IMR-90 (cell line): ENCODE measurements around the gene XRN2. TPM values are rescaled to one million over a fixed set of nuclear protein-coding genes. Genes with fewer than 3 reads are reported as not detected.

Experiments
- ATAC-seq: fragments of 200-7000 bp; cut with Tn5 transposase; 2 replicates; pipeline ENCODE4 v1.9.1; 2020; ENCODE audit warnings: low read depth, mild to moderate bottlenecking, moderate library complexity
- BruUV-seq: library from RNA; stranded (reverse); fragments of 400-500 nt; replicated peaks from 2 replicates; lab custom pipeline; 2021; lab: Mats Ljungman, UMichigan
- CTCF ChIA-PET: fragments of 300-600 bp; formaldehyde crosslinking; extraction: SDS; loops from one replicate; lab custom pipeline; 2021; ENCODE audit warnings: antibody characterized with exemption; lab: Yijun Ruan, JAX
- POLR2A ChIA-PET: fragments of 300-600 bp; sonication (Branson Sonifier 250); formaldehyde crosslinking; loops from one replicate; lab custom pipeline; 2022; ENCODE audit warnings: antibody characterized with exemption; ENCODE audit not compliant: unreplicated experiment; lab: Charles Lee
- DNase-seq: peaks from one replicate; pipeline ENCODE4 v3.0.0; 2013
- H2AFZ ChIP-seq: replicated peaks from 2 replicates; pipeline ENCODE3; 2013; ENCODE audit warnings: low read length, mild to moderate bottlenecking; ENCODE audit not compliant: poor library complexity
- H2AK5ac ChIP-seq: 2 replicates; pipeline ENCODE4 v1.6.1; 2013; ENCODE audit warnings: low read depth, low read length, inconsistent platforms
- H2AK9ac ChIP-seq: replicated peaks from 2 replicates; pipeline ENCODE3; 2013; ENCODE audit warnings: mild to moderate bottlenecking, low read depth, low read length, moderate library complexity; ENCODE audit not compliant: poor library complexity
- H2BK120ac ChIP-seq: 2 replicates; pipeline ENCODE4 v1.6.1; 2013; ENCODE audit warnings: low read depth, low read length, inconsistent platforms
- H2BK15ac ChIP-seq: 3 replicates; pipeline ENCODE4 v1.6.1; 2013; ENCODE audit warnings: low read depth, low read length, inconsistent platforms
- H2BK20ac ChIP-seq: 2 replicates; pipeline ENCODE4 v1.6.1; 2013; ENCODE audit warnings: low read depth, mild to moderate bottlenecking, inconsistent platforms, low read length, moderate library complexity
- H2BK5ac ChIP-seq: 2 replicates; pipeline ENCODE4 v1.6.1; 2013; ENCODE audit warnings: mild to moderate bottlenecking, low read depth, low read length, inconsistent platforms; ENCODE audit not compliant: poor library complexity, severe bottlenecking
- H3K14ac ChIP-seq: replicated peaks from 2 replicates; pipeline ENCODE4 v1.6.1; 2013; ENCODE audit warnings: low read depth, low read length, inconsistent platforms
- H3K18ac ChIP-seq: 2 replicates; pipeline ENCODE4 v1.6.1; 2013; ENCODE audit warnings: low read depth, low read length, control low read depth
- H3K23ac ChIP-seq: 2 replicates; pipeline ENCODE4 v1.6.1; 2013; ENCODE audit warnings: low read depth, low read length, inconsistent platforms
- H3K27ac ChIP-seq: 2 replicates; pipeline ENCODE4 v1.5.1; 2013; ENCODE audit warnings: mild to moderate bottlenecking, control low read depth, low read length; ENCODE audit not compliant: insufficient read depth
- H3K27me3 ChIP-seq: 2 replicates; pipeline ENCODE4 v1.6.1; 2013; ENCODE audit warnings: low read length; ENCODE audit not compliant: control insufficient read depth, insufficient read depth
- H3K36me3 ChIP-seq: 2 replicates; pipeline ENCODE4 v1.6.1; 2013; ENCODE audit warnings: low read length, mixed read lengths; ENCODE audit not compliant: control insufficient read depth, insufficient read depth
- H3K4ac ChIP-seq: 2 replicates; pipeline ENCODE4 v1.6.1; 2013; ENCODE audit warnings: low read depth, low read length, inconsistent platforms
- H3K4me1 ChIP-seq: 2 replicates; pipeline ENCODE4 v1.6.1; 2013; ENCODE audit warnings: low read length, mixed read lengths; ENCODE audit not compliant: control insufficient read depth, insufficient read depth
- H3K4me2 ChIP-seq: 2 replicates; pipeline ENCODE4 v1.6.1; 2013; ENCODE audit warnings: low read depth, mild to moderate bottlenecking, control low read depth, low read length, moderate library complexity
- H3K4me3 ChIP-seq: 2 replicates; pipeline ENCODE4 v1.5.1; 2013; ENCODE audit warnings: low read depth, mild to moderate bottlenecking, control low read depth, low read length, moderate library complexity; ENCODE audit not compliant: insufficient read depth
- H3K56ac ChIP-seq: 2 replicates; pipeline ENCODE4 v1.6.1; 2013; ENCODE audit warnings: low read length, inconsistent platforms; ENCODE audit not compliant: insufficient read depth; ENCODE audit errors: extremely low read depth
- H3K79me1 ChIP-seq, 2 experiments: 2 replicates each; pipeline ENCODE4 v1.6.1; 2013; ENCODE audit warnings: low read length in 2 of 2, inconsistent platforms in 1 of 2, low read depth in 1 of 2
- H3K9ac ChIP-seq: 2 replicates; pipeline ENCODE4 v1.6.1; 2013; ENCODE audit warnings: low read depth, low read length, control low read depth
- H3K9me1 ChIP-seq: 2 replicates; pipeline ENCODE4 v1.6.1; 2013; ENCODE audit warnings: low read length, inconsistent platforms; ENCODE audit not compliant: insufficient read depth
- H3K9me3 ChIP-seq: 2 replicates; pipeline ENCODE4 v1.6.1; 2013; ENCODE audit warnings: low read length; ENCODE audit not compliant: control insufficient read depth, insufficient read depth
- H4K20me1 ChIP-seq: 2 replicates; pipeline ENCODE4 v1.6.1; 2013; ENCODE audit warnings: low read length, inconsistent platforms; ENCODE audit not compliant: insufficient read depth
- H4K5ac ChIP-seq: 2 replicates; pipeline ENCODE4 v1.6.1; 2013; ENCODE audit warnings: mild to moderate bottlenecking, low read depth, low read length, control low read depth
- H4K8ac ChIP-seq, 2 experiments: 2 replicates each; pipeline ENCODE4 v1.6.1; 2013; ENCODE audit warnings: low read depth in 2 of 2, low read length in 2 of 2, control low read depth in 1 of 2, inconsistent platforms in 1 of 2
- H4K91ac ChIP-seq: 2 replicates; pipeline ENCODE4 v1.6.1; 2013; ENCODE audit warnings: low read depth, low read length, inconsistent platforms; ENCODE audit not compliant: insufficient read depth
- BHLHE40 ChIP-seq: fragments of 150-350 bp; IDR thresholded peaks from 2 replicates; pipeline ENCODE4 v1.6.1; 2016; ENCODE audit warnings: mild to moderate bottlenecking, low read depth, low read length
- MXI1 ChIP-seq: IDR thresholded peaks from 2 replicates; pipeline ENCODE4 v1.6.1; 2012; ENCODE audit warnings: low read depth, mild to moderate bottlenecking, low read length, moderate library complexity, borderline replicate concordance
- NFE2L2 ChIP-seq: fragments of 150-350 bp; IDR thresholded peaks from 2 replicates; pipeline ENCODE4 v1.6.1; 2016; ENCODE audit warnings: low read depth, mild to moderate bottlenecking, low read length
- RCOR1 ChIP-seq: IDR thresholded peaks from 2 replicates; pipeline ENCODE4 v1.6.1; 2012; ENCODE audit warnings: mild to moderate bottlenecking, low read length, improper control_type of control experiment; ENCODE audit not compliant: insufficient replicate concordance
- SMC3 ChIP-seq: fragments of 150-350 bp; IDR thresholded peaks from 2 replicates; pipeline ENCODE4 v1.6.1; 2016; ENCODE audit warnings: low read depth, mild to moderate bottlenecking, antibody characterized with exemption, low read length, moderate library complexity
- WGBS, 2 experiments: methylation state at CpG; one replicate each; pipeline versions ENCODE4 v1.1.5 to v1.1.7; 2013; ENCODE audit warnings: missing lambda C conversion rate in 2 of 2; ENCODE audit not compliant: insufficient read length in 1 of 2; ENCODE audit errors: extremely low coverage in 2 of 2; 5-methylcytosine and 5-hydroxymethylcytosine counted together
- dilution Hi-C: fragments of 300-500 bp; cut with HindIII; formaldehyde crosslinking; loops from one replicate; pipeline ENCODE4 v1.14.3; 2018; ENCODE audit warnings: low sequenced_read_pairs; ENCODE audit not compliant: unreplicated experiment
- in situ Hi-C: fragments of 300-500 bp; cut with MboI; formaldehyde crosslinking; loops from 3 replicates; pipeline ENCODE4 v1.14.3; 2019; ENCODE audit warnings: low sequenced_read_pairs, inconsistent platforms, mixed read lengths
- intact Hi-C: fragments of 100-400 bp; cut with micrococcal nuclease; formaldehyde crosslinking; loops from 2 replicates; pipeline ENCODE4 v1.10.0; 2022
- polyA plus RNA-seq, 3 experiments: library from polyadenylated mRNA; depleted of rRNA; stranded (reverse); fragments of >200 nt; gene quantifications; 2 replicates each; pipeline ENCODE4 v1.2.3, GENCODE V29; 2012; ENCODE audit warnings: low replicate concordance in 1 of 3
- total RNA-seq: library from RNA; depleted of rRNA; stranded (reverse); fragments of >200 nt; gene quantifications from 2 replicates; pipeline ENCODE4 v1.2.3, GENCODE V29; 2012
- TF ChIP-seq, protein P1 (sequence below): fragments of 150-350 bp; IDR thresholded peaks from 2 replicates; pipeline ENCODE4 v1.6.1; 2016; ENCODE audit warnings: low read depth, mild to moderate bottlenecking, low read length, moderate library complexity, borderline replicate concordance
- TF ChIP-seq, protein P2 (sequence below): fragments of 150-350 bp; IDR thresholded peaks from 2 replicates; pipeline ENCODE4 v1.6.1; 2017; ENCODE audit warnings: mild to moderate bottlenecking, antibody characterized with exemption, low read length, low read depth

The XRN2 gene
- total and polyA plus RNA-seq, 2 of the 4 experiments (the other 2 are of a cell fraction) = 58.1 to 70.8 TPM

DNA sequence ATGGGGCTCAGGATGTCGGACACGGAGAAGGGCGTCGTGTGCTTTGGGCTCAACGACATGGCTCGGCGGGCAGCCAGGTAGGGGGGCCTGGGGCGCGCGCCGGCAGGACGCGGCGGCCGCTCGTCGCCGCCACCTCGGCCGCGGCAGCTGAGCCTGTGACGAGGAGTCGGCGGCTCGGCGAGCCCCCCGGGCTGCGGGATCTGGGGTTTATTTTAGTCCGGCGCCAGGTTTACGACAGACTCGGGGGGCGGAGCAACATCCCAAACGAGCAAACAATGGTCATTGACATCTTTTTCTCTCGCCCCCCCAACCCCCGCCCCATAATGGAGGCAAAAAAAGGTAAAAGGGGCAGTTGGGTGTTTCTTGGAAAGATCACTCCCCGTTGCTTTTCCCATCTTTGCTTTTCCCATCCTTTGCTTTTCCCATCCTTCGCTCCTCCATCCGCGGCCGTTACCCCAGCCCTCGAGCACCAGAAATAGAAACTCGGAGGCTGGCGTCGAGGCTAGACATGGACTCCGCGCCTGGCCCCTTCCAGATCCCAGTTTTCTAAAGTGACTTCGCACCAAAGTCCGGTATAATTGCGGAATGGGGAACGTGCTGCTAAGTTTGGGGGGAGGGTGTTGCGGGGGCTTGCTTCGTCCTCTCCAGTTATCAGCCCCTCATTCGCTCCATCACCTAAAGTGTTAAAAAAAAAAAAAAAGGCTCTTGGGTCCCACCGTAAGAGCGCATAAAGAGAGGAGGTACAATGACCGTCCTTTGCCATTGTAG, 94.4 kb downstream of the XRN2 start, which contains the start of gene NKX2-4 (continued):
- no peak for TF ChIP-seq RCOR1

DNA sequence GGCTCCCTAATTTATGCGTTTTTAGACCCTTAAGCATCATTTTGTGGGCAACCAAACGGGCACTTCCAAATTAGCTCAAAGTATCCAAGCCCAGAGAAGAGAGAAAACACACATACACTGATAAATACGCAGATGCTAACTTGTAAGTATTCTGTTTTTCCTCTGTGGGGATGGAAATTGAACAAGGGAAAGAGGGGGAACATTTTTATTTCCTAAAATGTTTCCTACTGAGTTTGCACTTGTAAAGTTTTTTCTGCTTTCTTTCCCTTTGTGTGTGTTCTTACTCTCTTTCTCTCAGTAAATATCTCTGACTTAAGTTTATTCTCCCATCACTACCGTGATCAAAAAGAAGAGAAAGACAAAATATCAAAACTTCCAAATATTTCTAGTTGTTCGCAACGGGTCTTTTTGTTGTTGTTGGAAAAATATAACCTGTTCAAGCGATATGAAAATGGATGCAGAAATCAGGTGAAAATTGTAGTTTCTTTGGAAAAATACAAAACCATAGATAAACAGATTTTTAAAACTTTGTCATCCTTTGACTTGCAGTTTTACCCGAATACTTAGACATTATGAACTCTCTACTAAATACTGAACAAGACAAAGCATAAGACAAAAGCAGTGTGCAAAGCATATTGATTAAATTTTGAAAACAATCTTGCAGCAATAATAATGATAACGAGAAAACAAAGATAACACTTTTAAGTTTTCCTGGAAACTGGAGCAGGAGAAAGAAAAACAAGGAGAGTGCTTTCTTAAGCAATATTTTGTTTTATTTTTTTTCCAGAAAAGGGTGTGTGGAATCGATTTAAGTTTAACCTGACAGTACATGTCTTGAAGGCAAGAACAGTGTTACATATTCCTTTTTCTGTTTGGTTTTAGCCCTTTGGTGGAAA, 95.2 kb downstream of the XRN2 start:
- TF ChIP-seq SMC3 (no peak), MXI1 (no peak), NFE2L2 (no peak), RCOR1 (no peak), BHLHE40 (no peak)
- TF ChIP-seq, protein P1, sequence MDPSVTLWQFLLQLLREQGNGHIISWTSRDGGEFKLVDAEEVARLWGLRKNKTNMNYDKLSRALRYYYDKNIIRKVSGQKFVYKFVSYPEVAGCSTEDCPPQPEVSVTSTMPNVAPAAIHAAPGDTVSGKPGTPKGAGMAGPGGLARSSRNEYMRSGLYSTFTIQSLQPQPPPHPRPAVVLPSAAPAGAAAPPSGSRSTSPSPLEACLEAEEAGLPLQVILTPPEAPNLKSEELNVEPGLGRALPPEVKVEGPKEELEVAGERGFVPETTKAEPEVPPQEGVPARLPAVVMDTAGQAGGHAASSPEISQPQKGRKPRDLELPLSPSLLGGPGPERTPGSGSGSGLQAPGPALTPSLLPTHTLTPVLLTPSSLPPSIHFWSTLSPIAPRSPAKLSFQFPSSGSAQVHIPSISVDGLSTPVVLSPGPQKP = no peak
- TF ChIP-seq, protein P2, sequence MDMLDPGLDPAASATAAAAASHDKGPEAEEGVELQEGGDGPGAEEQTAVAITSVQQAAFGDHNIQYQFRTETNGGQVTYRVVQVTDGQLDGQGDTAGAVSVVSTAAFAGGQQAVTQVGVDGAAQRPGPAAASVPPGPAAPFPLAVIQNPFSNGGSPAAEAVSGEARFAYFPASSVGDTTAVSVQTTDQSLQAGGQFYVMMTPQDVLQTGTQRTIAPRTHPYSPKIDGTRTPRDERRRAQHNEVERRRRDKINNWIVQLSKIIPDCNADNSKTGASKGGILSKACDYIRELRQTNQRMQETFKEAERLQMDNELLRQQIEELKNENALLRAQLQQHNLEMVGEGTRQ = no peak
- dilution Hi-C loops = no loop called here

More for the DNA sequence above, 95.2 kb downstream of the XRN2 start:
- H2BK20ac ChIP-seq = no peak overlapping the region
- ChIA-PET POLR2A (no interaction called here), CTCF (no interaction called here)
- H3K9me3 ChIP-seq = peaks cover 16% of the 10 kb centered on the region
- no peak overlapping the region for H3K4me3 ChIP-seq
- no peak overlapping the region for H2AK5ac ChIP-seq
- H4K5ac ChIP-seq = no peak overlapping the region
- no peak overlapping the region for H2AK9ac ChIP-seq
- DNase-seq (no peak), ATAC-seq (no peak)
- H3K4me1 ChIP-seq = peaks cover 2% of the 10 kb centered on the region; the same call in 1 of the 2 replicates
- no peaks in the 10 kb centered on the region for H4K20me1 ChIP-seq
- H3K18ac ChIP-seq = no peak overlapping the region
- H3K9ac ChIP-seq = no peak overlapping the region
- H2AFZ ChIP-seq = no peak overlapping the region
- H3K23ac ChIP-seq = no peak overlapping the region
- H3K27me3 ChIP-seq = peaks cover 69% of the 10 kb centered on the region
- H3K9me1 ChIP-seq = no peaks in the 10 kb centered on the region
- H3K4me2 ChIP-seq = no peak overlapping the region
- no TSS peak for BruUV-seq
- H4K91ac ChIP-seq = no peak overlapping the region
- in situ Hi-C loops = no loop called here
- no peak overlapping the region for H2BK120ac ChIP-seq
- H3K56ac ChIP-seq = no peak overlapping the region
- no peak overlapping the region for H2BK5ac ChIP-seq
- no peak overlapping the region for H3K27ac ChIP-seq
- H2BK15ac ChIP-seq = no peak overlapping the region
- H3K4ac ChIP-seq = no peak overlapping the region
- H4K8ac ChIP-seq = no peak overlapping the region
- H3K36me3 ChIP-seq = no peaks in the 10 kb centered on the region
- H3K79me1 ChIP-seq = no peaks in the 10 kb centered on the region
- intact Hi-C loops = loop anchor here (10.0 kb wide), 1 partner anchor 164 kb away; no protein-coding TSS in a partner anchor
- no peak overlapping the region for H3K14ac ChIP-seq
- WGBS, 2 experiments = 20% methylated on average over 1 of the region's 10 CpGs; no CpG with 5 or more reads in 1 of the 2 experiments
